HCT116 (cell line): ENCODE results near the gene HSPA12A.

Source experiments
- ATF3 ChIP-seq: IDR thresholded peaks from 2 replicates; pipeline ENCODE4 v1.6.1; 2012
- CTCF ChIP-seq, 3 experiments: fragments of 200-600 bp in 1 of 3; sonication (generic) in 1 of 3; IDR thresholded peaks in 2 of 3; conservative IDR thresholded peaks in 1 of 3; 2 replicates each; pipeline ENCODE4 v1.5.1; 2012 to 2017; ENCODE audit warnings: low read depth in 2 of 3, low read length in 2 of 3, antibody characterized with exemption in 1 of 3, borderline replicate concordance in 1 of 3, control low read depth in 1 of 3, mild to moderate bottlenecking in 1 of 3, mixed read lengths in 1 of 3, mixed run types in 1 of 3, moderate library complexity in 1 of 3; ENCODE audit not compliant: insufficient read depth in 1 of 3
- ELF1 ChIP-seq: IDR thresholded peaks from 2 replicates; pipeline ENCODE4 v1.6.1; 2012; ENCODE audit warnings: low read depth, borderline replicate concordance
- EZH2 ChIP-seq: fragments of 200-600 bp; sonication (generic); IDR thresholded peaks from 2 replicates; pipeline ENCODE4 v1.6.1; 2017; ENCODE audit warnings: antibody characterized with exemption, mixed run types
- POLR2A ChIP-seq: IDR thresholded peaks from 2 replicates; pipeline ENCODE4 v1.7.0; 2011; ENCODE audit warnings: borderline replicate concordance; ENCODE audit not compliant: insufficient read depth, insufficient read length; ENCODE audit errors: extremely low read depth
- POLR2AphosphoS5 ChIP-seq: IDR thresholded peaks from 2 replicates; pipeline ENCODE4 v1.6.1; 2011; ENCODE audit warnings: mild to moderate bottlenecking, low read depth, low read length, moderate library complexity
- RAD21 ChIP-seq: IDR thresholded peaks from 2 replicates; pipeline ENCODE4 v1.6.1; 2012; ENCODE audit warnings: low read depth, mild to moderate bottlenecking
- REST ChIP-seq: IDR thresholded peaks from 2 replicates; pipeline ENCODE4 v1.6.1; 2012; ENCODE audit warnings: low read depth
- ZBTB33 ChIP-seq: IDR thresholded peaks from 2 replicates; pipeline ENCODE4 v1.6.1; 2011; ENCODE audit warnings: mild to moderate bottlenecking, low read length, moderate library complexity; ENCODE audit not compliant: insufficient replicate concordance; ENCODE audit errors: extremely low read depth
- ZNF274 ChIP-seq: fragments of 200-500 bp; sonication (Bioruptor generic); IDR thresholded peaks from 2 replicates; pipeline ENCODE4 v1.6.1; 2014; ENCODE audit warnings: mild to moderate bottlenecking, low read depth, low read length, inconsistent platforms

- no peak for TF ChIP-seq EZH2
- TF ChIP-seq REST: no peak
- no peak for TF ChIP-seq POLR2A
- no peak for TF ChIP-seq POLR2AphosphoS5
- no peak for TF ChIP-seq CTCF (IDR thresholded peaks at IDR 0.05 in 2 of 3, conservative IDR thresholded peaks at IDR 0.05 in 1 of 3; ENCODE audit: borderline replicate concordance in 1 of 3, insufficient read depth in 1 of 3, low read depth in 2 of 3, low read length in 2 of 3)
- no peak for TF ChIP-seq ZNF274
- TF ChIP-seq ELF1: no peak
- no peak for TF ChIP-seq ATF3
- TF ChIP-seq RAD21: no peak
- no peak for TF ChIP-seq ZBTB33
These were observed 66.2 kb downstream of the HSPA12A start for GRCh38 chr10:116676118-116676517.
